ENCODE measurements around the gene NOC4L.

The NOC4L gene

GRCh38 chr12:132176385-132176919 lies 32.2 kb downstream of the NOC4L start:
- TF ChIP-seq, protein P1, sequence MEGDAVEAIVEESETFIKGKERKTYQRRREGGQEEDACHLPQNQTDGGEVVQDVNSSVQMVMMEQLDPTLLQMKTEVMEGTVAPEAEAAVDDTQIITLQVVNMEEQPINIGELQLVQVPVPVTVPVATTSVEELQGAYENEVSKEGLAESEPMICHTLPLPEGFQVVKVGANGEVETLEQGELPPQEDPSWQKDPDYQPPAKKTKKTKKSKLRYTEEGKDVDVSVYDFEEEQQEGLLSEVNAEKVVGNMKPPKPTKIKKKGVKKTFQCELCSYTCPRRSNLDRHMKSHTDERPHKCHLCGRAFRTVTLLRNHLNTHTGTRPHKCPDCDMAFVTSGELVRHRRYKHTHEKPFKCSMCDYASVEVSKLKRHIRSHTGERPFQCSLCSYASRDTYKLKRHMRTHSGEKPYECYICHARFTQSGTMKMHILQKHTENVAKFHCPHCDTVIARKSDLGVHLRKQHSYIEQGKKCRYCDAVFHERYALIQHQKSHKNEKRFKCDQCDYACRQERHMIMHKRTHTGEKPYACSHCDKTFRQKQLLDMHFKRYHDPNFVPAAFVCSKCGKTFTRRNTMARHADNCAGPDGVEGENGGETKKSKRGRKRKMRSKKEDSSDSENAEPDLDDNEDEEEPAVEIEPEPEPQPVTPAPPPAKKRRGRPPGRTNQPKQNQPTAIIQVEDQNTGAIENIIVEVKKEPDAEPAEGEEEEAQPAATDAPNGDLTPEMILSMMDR (conservative IDR thresholded peaks at IDR 0.05): no peak
- TF ChIP-seq ZFX (IDR thresholded peaks at IDR 0.05): no peak

GRCh38 chr12:132176920-132177551 lies 32.8 kb downstream of the NOC4L start:
- H3K27ac ChIP-seq: no peak overlapping the region
- TF ChIP-seq, protein P1 (conservative IDR thresholded peaks at IDR 0.05): no peak
- no peak for TF ChIP-seq ZFX (IDR thresholded peaks at IDR 0.05)

More at GRCh38 chr12:132176385-132176919, 32.2 kb downstream of the NOC4L start:
- no peak overlapping the region for H3K27ac ChIP-seq

GRCh38 chr12:132178316-132178715 lies 34.1 kb downstream of the NOC4L start:
- no peak overlapping the region; the same call in 1 of the 2 replicates for H3K27ac ChIP-seq
- TF ChIP-seq, protein P1 (conservative IDR thresholded peaks at IDR 0.05): no peak
- no peak for TF ChIP-seq ZFX (IDR thresholded peaks at IDR 0.05)

DNA sequence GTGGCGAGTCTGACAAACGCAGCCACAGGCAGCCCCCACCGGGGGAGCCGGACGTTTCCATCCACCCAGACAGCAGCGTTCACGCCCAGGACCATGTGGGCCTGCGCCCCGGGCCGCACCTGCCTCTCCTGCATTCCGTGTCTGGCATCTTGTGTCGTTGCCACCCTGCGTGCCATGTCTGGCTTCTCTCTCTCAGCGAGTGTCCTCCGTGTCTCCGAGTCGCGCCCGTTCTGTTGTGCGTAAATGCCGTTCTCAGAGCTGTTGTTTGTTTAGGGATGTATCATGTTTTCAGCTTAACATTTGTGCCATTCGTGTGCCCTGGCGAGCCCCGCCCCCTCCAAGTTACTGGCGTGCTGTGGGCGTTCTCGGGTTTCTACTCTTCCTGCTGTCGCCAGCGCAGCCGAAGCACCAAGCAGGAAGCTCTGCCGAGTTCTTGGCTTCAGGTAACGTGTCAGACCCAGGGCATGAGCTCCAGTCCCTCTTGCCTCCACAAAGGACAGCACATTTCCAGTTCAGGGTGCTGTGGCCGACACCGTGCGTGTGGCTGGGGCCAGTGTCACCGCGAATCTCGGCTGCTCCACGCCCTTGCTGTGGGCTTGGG lies 34.6 kb downstream of the NOC4L start:
- TF ChIP-seq, protein P1 (conservative IDR thresholded peaks at IDR 0.05): no peak
- no peak for TF ChIP-seq ZFX (IDR thresholded peaks at IDR 0.05)
- H3K27ac ChIP-seq: peak overlapping the region; percentile 20; the same call in 1 of the 2 replicates

DNA sequence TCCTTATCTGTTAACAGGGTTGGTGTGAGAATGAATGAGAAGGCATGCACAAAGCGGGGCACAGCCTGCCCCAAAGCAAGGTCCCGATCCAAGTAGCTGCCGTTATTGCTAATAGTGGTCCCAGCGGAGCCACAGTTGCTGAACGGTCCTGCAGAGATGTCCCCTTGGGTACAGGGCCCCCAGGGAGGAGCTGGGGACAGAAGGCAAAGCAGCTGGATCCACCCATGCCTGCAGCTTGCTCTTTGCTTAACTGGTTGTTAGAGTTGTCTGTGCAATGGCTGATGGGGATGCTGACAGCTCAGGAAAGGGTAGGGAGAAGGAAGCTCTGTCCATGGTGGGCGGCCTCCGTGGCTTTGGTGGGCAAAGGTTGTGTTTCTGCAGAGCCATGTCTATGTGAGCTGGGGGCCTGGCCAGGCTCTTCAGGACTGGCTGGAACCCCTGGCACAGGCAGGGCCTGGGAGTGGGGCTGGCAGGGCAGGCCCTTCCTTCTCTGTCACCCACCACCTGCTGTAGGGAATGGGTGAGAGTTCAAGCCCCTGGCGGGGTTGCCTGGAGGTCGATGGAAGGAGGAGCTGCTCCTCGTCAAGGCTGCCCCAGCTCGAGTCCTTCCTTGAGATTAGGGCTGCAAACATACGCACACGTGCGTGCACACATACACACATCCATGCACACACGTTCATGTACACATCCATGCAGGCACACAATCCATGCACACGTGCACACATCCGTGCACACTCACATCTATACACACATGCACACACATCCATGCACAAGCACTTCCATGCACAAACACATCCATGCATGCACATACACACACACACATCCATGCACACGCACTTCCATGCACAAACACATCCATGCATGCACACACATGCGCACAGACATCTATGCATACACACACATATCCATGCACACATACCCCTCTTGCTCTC lies 35.4 kb downstream of the NOC4L start:
- H3K27ac ChIP-seq: peak overlapping the region; percentile 20; the same call in 1 of the 2 replicates
- TF ChIP-seq, protein P1 (conservative IDR thresholded peaks at IDR 0.05): no peak
- TF ChIP-seq ZFX (IDR thresholded peaks at IDR 0.05): no peak

DNA sequence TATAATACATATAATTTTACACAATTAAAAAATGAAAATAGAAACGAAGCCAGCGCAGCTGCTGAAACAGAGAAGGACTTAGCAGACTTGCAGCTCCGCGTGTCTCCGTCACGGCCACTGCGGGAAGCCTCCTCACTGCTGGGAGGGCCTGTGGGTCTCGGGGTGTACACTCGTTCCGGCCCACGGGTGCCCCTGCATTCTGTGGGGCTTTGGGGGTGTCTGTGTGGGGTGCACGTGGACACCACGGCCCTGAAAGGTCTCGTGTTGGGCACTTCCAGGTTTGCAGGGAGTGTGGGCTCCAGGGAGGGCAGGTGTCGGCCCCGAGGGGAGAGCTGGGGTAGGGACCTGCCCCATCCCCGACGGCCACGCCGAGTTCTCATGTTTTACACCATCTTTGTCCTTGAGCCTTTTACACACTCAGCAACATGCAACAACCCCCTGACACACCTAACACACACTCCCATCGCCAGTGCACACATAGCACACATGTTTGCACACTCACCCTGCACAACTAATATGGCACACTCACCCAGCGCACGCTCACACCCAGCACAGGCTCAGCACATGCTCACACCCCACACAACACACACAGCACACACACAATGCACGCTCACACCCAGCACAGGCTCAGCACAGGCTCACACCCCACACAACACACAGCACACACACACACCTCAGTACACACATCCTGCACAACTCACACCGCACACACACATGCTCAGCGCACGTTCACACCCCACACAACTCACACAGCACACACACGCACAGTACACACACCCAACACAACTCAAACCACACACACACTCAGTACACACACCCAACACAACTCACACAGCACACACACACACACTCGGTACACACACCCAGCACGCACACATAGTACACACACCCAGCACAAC lies 36.6 kb downstream of the NOC4L start:
- no peak overlapping the region for H3K27ac ChIP-seq

More for the DNA sequence above, 36.6 kb downstream of the NOC4L start:
- no peak for TF ChIP-seq ZFX (IDR thresholded peaks at IDR 0.05)
- TF ChIP-seq, protein P1 (conservative IDR thresholded peaks at IDR 0.05): no peak
